COLO668 (cell line): ENCODE results near the gene VDR.
"Not testable (repeated sequence)": the region's sequence is repeated elsewhere in the genome, so short reads cannot be mapped to it uniquely, and the experiment has no call there.

ENCODE experiments used
- DNase-seq: peaks from one replicate; lab custom pipeline; 2025; ENCODE audit not compliant: unreplicated experiment; lab: John Stamatoyannopoulos, UW

VDR gene

DNA sequence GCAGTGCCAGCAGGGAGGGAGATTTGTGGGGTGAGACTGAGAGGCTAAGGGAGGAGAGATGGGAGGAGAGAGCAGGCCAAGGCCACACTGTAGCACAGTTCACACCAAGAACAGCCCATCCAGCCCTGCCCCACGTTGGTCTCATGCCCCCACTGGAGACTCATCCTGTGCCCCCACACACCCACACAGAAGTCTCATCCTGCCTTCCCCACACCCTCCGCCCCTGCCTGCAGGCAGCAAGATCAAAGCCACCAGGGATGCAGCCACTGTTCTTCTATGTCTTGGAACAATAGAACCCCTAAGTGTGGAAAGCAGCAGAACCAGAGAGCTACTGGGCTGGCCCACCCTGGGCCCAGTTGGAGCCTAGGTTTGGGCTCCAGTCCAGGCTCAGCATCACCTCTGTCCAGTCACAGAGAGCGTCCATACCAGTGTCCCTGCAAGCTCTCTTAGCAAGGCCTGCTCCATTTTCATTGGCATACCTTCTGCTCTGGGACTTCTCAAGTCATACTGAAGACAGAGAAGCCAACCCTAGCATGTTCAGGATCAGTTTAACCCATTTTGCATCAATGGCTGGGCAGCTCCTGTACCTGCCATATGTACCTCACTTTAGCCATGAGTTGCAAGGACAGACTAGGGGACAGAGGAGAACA is 53.4 kb downstream of the VDR start:
- no peak for DNase-seq

DNA sequence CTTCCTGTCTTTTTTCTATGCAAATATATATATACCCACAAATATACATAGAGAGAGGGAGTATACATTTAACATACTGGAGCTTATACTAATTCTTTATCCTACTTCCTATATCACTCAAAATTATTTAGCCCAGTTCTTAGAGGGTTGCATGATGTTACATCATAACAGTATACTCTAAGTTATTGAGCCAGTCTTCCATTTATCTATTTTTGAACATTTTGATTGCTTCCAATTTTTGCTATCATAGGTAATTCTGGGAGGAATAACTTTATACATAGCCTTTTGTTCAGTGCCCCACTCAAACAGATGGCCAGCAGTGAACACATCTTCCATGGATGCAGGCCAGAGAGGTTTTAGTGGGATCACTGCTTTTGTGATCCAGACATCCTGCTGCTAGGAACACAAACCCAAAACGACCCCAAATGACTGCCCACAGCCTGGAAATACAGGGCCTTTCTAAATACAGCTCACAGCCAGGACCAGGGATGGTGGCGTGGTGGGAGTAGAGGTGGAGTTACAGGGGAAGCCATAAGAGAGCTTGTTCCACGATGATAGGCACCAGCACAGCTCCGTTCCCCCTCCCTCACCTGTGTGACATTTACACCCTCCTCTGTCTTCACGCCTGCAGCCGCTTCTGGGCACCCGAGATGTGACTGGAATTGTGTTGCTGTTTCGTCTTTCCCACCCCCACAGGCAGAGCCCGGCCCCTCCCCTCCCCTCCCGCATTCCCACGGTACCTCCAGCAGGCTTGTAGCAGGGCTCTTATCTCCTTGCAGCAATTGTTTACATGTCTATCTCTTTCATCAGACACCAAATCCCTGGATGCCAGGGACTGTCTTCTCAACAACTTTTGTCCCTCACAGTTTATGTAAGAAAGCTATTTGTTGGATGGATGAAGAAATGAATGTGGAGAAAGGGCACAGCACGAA is 54.4 kb downstream of the VDR start:
- no peak for DNase-seq

DNA sequence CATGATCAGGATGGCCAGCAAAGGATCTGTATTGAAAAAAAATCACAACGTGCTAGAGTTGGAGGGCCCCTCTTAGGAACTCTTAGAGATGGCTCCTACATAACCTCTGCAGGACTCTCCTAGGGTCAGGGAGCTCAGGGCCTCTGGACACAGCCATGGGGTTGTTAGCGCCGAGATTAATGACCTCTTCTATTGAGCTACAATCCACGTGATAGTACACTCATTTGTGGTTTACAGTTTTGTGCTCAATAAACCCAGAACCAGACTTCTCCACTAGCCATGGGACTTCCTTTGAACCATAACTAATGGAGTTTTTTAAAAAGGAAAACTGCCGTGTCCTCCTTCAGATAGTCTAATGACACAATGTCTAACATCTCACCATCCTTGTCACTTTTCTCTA is 55.5 kb downstream of the VDR start:
- DNase-seq = no peak

DNA sequence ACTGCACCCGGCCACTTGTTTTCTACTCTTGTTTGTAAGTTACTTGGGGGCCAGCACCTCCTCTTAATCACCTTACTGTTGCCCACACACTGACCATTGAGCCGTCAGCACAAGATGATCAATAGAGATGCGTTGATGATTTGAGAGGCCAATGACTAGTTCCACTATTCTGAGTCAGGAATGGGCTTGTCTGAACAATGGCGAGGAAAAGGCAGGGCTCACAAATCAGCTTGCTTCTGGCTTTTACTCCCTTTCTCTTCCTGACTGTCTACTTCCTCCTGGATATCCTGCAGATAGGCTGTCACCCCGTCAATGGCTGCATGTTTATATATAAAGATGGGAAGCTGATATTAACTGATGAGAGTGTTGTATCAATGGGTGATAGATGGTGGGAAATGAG is 55.9 kb downstream of the VDR start:
- no peak for DNase-seq

DNA sequence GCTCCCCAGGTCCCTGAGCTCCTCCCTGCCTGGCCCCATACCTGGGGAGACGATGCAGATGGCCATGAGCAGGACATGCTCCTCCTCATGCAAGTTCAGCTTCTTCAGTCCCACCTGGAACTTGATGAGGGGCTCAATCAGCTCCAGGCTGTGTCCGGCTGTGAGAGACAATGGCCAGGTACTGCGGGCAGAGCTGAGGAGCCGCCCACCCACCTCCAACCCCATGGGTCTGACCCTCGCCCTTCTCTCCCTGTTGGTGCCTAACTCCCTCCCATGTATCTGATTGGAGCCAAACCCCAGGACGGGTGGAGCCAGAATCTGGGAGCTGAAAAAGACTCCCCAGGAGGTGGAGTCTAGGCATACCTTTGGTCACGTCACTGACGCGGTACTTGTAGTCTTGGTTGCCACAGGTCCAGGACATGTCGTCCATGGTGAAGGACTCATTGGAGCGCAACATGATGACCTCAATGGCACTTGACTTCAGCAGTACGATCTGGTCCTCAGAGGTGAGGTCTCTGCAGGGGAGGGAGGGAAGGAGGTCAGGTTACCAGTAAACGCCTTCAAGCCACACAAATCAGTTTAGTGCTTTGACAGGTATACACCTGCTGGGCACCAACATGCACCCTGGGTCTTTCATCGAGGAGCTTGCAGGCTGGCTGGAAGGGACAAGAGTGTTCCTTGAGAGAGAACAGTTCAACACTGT is 58.3 kb downstream of the VDR start:
- DNase-seq = no peak

DNA sequence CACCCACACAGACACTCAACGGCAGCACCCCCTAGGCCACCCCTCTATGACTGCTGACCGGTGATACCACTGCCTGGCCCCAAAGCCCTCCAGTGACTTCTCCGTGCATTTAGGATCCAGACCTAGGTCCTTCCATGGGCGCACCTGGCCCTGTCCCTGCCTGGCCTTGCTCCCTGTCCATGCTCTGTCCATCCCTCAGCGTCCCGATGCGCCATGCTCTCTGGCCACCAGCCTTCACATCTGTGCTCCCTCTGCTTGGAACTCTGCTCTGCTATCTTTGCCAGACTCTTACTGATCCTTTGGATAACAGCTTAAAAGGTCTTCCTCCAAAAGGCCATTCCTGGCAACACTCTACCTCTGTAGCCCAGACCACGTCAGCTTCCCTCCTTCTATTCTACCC is 59.7 kb downstream of the VDR start:
- no peak for DNase-seq

DNA sequence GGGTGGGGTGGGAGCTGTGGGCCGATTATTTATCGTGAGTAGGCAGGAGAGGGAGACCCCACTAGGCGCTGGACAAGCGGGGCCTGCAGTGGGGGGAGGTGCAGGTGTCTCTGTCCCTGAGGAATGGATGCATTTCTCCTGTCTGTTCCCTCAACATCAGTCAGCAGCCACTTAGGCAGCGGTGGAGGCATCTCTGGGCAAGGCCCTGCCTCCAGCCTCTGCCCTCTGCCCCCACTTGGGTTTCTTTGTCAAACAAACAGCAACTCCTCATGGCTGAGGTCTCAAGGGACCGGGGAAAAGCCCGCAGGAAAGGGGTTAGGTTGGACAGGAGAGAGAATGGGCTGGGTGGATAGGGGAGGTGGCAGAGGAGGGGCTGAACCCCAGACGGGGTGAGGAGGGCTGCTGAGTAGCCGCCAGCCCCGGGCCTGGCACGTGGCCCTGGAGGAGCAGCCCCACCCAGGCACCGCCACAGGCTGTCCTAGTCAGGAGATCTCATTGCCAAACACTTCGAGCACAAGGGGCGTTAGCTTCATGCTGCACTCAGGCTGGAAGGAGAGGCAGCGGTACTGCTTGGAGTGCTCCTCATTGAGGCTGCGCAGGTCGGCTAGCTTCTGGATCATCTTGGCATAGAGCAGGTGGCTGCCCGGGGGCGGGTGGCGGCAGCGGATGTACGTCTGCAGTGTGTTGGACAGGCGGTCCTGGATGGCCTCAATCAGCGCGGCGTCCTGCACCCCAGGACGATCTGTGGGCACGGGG is 60.4 kb downstream of the VDR start:
- DNase-seq = no peak

DNA sequence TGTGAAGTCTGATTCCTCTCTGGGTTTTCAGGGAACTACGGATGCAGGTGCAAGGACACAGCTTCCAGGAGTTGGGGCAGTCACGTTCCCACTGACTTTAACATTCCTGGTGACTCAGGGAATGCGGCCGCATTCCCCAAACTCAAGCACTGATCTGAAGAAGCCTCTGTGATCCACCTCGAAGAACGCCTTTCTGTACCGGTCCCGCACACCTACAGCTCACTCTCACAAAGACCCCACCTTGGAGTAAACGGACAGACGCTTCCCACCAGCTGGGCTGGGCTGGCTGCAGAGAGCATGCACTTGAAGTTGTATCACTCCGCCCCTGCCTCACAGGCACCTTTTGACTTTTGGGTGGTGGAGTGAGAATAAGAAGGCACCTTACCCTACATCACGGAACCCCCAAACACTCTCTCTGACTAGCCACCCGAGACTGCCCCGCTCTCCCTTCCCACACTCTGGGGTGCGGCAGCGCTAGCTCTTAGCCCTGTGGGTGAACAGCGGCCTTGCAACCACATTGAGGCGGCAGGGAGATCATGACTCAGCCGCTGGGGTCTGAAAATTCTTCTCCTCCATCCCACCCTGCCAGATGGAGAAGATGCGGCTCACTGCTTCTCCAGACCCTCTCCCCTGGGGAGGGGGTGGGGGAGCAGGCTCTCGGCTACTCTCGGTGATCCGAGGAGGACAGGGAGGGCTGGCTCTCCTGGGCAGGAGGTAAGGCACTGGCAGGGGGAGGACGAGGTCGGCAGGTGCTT is 61.4 kb downstream of the VDR start:
- DNase-seq = no peak

DNA sequence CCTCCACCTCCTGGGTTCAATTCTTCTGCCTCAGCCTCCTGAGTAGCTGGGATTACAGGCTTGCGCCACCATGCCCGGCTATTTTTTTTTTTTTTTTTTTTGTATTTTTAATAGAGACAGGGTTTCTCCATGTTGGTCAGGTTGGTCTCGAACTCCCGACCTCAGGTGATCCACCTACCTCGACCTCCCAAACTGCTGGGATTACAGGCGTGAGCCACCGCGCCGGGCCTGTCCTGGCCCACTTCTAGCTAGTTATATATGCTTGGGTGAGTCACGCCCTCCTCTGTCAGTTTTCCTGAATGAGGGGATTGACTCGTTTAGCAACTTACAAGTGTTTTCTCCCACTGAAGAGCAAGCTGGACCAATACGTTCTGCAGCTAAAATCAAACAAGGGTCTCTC is 62.3 kb downstream of the VDR start:
- DNase-seq = not testable (repeated sequence)

DNA sequence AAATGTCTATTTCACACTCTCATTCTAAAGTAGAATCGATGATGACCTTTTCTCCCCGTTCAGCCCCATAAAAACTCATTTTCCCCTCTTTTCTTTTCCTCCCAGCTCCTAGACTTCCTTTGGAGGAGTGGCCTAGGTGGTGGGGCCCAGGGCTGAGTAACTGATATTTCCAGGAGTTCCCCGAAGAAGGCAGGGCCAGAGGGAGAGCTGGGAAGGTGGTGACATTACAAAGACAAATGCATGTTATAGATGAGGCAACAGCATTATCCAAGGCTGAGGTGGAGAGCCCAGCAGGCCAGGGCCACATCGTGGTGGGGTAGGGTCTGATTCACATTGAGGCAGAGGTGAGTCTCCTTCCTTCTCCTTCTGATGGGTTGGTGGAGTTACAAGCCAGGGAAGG is 62.9 kb downstream of the VDR start:
- DNase-seq = no peak

DNA sequence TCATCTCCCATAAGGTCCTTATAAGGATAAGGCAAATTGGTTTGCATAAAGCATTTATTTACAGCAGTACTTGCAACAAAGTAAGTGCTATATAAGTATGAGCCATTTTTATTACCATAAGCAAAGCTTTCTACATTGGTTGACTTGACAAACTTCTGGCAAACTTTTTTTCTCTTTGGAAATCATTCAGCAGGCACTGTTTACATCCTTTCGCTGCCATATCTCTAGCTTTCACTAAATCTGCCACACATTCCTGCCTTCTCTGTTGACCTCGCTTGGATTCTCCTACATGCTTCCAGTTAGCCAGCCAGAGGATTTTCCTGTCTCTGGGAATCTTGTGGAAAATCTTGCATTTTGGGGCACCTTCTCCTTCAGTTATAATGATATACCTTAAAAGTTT is 63.3 kb downstream of the VDR start:
- DNase-seq = no peak

DNA sequence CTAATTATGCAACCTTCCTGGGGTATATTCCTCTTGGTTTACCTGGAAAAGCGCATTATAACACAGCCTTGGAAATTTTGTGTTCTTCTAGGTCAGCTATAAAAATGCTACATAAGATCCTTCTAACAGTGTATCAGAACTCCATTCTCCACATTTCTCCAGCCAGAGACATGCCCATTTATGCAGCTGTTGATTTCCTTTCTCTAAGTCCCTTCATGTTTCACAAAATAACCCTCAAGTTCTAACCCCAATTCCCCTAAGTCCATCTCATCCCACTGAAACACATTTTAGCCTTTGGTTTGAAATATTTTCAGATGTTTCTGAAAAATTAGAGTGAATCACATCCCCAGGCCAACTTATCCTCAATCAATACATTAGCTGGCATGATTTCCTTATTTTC is 64.2 kb downstream of the VDR start:
- DNase-seq = no peak

DNA sequence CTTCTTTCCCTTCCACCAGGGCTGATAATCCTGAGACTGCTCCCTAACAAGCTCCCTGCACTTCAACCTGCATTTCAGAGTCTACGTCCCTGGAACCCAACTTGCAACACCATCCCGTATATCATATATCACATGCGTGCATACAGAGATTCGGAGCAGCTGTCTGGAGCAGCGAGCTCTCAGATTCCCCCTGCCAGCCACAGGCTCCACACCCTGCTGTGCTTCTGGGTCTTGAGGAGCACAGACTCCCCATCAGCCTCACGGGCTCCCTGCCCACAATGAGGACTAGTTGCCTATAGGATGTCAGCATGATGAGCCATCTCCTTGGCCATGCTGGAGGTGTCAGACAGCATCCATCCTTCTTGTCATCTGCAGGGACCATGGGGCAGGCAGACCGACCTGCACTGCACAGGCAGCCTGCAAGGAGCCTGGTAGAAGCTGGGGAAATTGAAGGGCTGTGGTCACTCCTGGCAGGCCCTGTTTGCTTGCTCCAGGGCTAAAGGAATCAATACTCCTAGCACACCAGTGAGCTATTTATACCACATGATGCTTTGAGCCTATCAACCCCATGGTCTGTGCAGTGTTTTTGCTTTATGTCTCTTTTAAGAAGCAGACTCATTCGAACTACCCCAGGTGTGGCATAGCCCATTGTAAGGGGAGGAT is 65.4 kb downstream of the VDR start:
- no peak for DNase-seq

DNA sequence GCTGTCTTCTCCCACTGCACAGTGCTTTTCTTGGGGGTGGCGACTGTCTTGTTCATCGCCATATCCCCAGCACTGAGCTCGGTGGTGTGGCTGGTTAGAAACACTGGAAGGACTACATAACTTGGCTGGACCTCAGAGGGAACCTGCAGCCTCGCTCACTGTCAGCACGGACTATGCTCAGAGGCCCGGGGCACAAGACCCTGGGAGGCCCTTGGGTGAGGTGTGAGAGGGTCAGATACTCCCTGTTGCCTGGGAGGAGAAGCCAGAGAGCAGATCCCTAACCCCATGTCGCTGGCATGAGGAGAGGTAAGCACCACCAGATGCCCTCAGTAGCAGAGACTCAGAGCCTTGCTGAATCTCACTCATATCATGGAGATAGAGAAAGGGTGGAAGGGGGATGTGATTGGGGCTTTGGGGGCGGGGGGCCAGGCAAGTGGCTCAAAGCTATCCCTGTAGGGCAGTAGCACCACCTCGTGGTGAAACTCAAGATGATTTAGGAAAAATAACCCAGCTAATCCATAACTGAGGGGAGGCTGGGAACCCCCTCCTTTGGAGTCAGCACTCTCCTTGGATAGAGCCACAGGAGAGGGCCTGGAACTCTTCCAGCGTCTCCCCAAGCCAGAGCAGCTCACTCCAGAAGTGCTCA is 66.4 kb downstream of the VDR start:
- DNase-seq = peak; percentile 3

DNA sequence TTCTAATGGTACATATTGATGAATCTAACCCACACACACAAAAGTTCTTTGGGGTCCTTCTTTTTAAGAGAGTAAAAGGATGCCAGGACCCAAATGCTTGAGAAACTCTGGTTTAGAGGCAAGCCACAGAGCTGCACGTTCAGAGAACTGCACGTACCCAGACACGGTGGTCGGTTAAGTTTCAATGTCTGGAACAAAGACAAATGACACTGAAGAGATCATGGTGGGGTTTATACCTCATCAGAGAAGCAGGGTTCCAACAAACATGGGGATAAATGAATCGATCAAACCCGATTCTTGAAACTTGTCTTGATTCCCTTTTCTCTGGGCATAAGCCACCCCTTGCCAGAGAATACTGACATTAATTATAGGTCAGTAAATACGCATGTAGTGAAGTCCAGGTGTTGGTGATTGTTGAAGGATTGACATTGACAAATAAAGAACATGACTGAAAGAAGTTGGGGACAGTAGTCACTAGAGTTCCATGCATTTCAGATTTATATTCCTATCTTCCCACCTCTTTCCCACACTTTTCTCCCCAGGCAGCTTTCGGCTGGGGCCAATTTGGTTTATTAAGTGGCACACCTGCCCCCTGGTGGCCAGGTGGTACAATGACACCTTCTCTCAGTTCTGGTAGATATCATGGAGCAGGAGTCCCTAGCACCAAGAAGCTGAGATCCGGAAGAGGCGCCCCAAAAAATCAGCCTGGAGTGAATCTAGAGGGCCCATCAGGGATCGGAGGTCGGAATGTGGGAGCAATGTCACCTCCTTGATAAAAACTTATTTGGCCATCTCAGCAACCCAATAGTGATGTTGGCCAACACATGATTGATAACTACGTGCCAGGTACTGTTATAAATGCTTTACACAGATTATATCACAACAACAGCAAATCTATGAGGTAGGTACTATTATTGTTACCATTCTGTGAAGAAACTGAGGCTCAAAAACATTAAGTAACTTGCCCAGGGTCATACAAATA is 67.3 kb downstream of the VDR start:
- peak; percentile 49 for DNase-seq

DNA sequence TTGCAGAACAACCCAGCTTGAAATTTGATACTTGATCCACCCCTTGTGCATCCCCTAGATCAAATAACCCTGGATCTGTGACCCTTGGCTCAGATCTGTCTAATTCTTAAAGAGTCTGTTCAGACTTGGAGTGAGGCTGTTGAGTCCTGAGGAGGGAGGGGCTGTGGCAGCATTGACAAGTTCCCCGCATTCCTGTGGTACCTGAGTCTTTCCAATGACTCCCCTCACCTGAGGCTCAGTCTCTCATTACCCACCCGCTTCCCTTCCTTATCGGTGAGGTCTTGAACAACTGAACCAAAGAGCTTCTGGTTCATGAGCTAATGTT is 69.0 kb downstream of the VDR start:
- DNase-seq = no peak

DNA sequence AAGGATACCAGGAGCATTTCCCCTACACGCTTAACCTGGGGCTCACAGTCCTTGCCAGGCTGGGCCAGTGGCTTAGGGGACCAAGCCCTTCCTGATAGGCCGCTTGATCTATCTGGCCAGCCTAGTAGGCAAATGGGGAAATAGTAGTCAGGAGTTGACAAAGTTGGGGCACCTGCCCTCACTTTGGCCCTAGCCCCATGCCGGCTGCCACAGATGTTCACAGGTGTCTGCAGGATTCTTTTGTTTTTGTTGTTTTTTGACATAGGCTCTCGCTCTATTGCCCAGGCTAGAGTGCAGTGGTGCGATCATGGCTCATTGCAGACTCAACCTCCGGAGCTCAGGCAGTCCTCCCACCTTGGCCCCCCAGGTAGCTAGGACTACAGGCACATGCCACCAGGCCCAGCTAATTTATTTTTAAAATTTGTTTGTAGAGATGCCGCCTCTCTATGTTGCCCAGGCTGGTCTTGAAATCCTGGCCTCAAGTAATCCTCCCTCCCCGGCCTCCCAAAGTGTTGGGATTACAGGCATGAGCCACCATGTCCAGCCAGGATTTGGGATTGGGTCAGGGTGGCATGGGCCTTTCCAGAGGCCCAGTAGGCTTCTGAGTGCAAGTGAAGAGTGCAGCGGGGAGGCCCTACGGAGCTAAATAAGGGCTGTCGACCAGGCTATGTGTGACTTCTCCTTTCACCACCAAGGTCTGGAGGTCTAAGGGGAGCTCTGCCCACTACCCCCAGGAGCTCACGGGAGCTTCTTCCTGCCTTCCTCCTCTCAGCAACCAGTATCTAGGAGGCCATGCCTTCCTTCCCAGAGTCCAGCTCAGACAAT is 69.6 kb downstream of the VDR start:
- no peak for DNase-seq
